ENCODE results near the gene FCGR3B.
"Not testable (repeated sequence)": the region's sequence is repeated elsewhere in the genome, so short reads cannot be mapped to it uniquely, and the experiment has no call there.

The FCGR3B gene

GRCh38 chr1:161621181-161622000, 9.6 kb downstream of the FCGR3B start:
- H3K9me3 ChIP-seq (ENCODE audit: control insufficient read depth in 5 of 5, low read length in 5 of 5); H3K27me3 ChIP-seq (ENCODE audit: control insufficient read depth in 5 of 5, insufficient read depth in 4 of 5, low read length in 5 of 5); H3K4me1 ChIP-seq (ENCODE audit: control insufficient read depth in 5 of 5, insufficient read depth in 5 of 5, low read length in 5 of 5); H3K27ac ChIP-seq (ENCODE audit: low read depth, low read length); H3K36me3 ChIP-seq (ENCODE audit: control insufficient read depth in 5 of 5, insufficient read depth in 5 of 5, low read length in 5 of 5): not testable (repeated sequence)
- Histone ChIP-seq H3K9ac (ENCODE audit: low read length in 5 of 5) (peak overlapping the region in 2 of 5 donors; percentile 11 to 47), H3K4me3 (ENCODE audit: low read depth in 1 of 5, low read length in 5 of 5) (peak overlapping the region; percentile 48 to 81 (median 64))

DNA sequence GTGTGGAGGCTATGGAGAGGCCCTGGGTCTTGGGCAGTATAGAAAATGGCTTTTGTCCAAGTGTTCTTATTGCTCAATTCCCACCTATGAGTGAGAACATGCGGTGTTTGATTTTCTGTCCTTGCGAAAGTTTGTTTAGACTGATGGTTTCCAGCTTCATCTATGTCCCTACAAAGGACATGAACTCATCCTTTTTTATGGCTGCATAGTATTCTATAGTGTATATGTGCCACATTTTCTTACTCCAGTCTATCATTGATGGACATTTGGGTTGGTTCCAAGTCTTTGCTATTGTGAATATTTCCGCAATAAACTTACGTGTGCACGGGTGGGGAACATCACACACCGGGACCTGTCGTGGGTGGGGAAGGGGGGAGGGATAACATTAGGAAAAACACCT, 10.6 kb downstream of the FCGR3B start:
- H3K36me3 ChIP-seq (ENCODE audit: control insufficient read depth in 5 of 5, insufficient read depth in 5 of 5, low read length in 5 of 5); H3K9ac ChIP-seq (ENCODE audit: low read length in 5 of 5); H3K4me3 ChIP-seq (ENCODE audit: low read depth in 1 of 5, low read length in 5 of 5); H3K27ac ChIP-seq (ENCODE audit: low read depth, low read length); H3K9me3 ChIP-seq (ENCODE audit: control insufficient read depth in 5 of 5, low read length in 5 of 5); H3K27me3 ChIP-seq (ENCODE audit: control insufficient read depth in 5 of 5, insufficient read depth in 4 of 5, low read length in 5 of 5); H3K4me1 ChIP-seq (ENCODE audit: control insufficient read depth in 5 of 5, insufficient read depth in 5 of 5, low read length in 5 of 5): not testable (repeated sequence)

DNA sequence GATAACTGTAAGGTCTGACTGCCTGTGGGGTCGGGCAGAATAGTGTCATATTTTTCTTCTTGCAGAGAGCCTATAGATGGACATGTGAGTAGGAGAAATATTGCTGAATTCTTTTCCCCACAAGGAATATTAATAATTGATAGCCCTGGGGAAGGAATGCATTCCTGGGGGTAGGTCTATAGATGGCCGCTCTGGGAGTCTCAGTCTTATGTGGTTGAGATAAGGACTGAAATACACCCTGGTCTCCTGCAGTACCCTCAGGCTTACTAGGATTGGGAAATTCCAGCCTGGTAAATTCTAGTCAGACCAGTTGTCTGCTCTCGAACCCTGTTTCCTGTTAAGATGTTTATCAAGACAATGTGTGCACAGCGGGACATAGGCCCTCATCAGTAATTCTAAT, 12.5 kb downstream of the FCGR3B start:
- H3K36me3 ChIP-seq (ENCODE audit: control insufficient read depth in 5 of 5, insufficient read depth in 5 of 5, low read length in 5 of 5); H3K27ac ChIP-seq (ENCODE audit: low read depth, low read length); H3K9ac ChIP-seq (ENCODE audit: low read length in 5 of 5); H3K4me1 ChIP-seq (ENCODE audit: control insufficient read depth in 5 of 5, insufficient read depth in 5 of 5, low read length in 5 of 5); H3K27me3 ChIP-seq (ENCODE audit: control insufficient read depth in 5 of 5, insufficient read depth in 4 of 5, low read length in 5 of 5); H3K4me3 ChIP-seq (ENCODE audit: low read depth in 1 of 5, low read length in 5 of 5); H3K9me3 ChIP-seq (ENCODE audit: control insufficient read depth in 5 of 5, low read length in 5 of 5): not testable (repeated sequence)

GRCh38 chr1:161616417-161616816, 14.6 kb downstream of the FCGR3B start:
- not testable (repeated sequence) for H3K27me3 ChIP-seq (ENCODE audit: control insufficient read depth in 5 of 5, insufficient read depth in 4 of 5, low read length in 5 of 5); H3K36me3 ChIP-seq (ENCODE audit: control insufficient read depth in 5 of 5, insufficient read depth in 5 of 5, low read length in 5 of 5); H3K27ac ChIP-seq (ENCODE audit: low read depth, low read length); H3K9me3 ChIP-seq (ENCODE audit: control insufficient read depth in 5 of 5, low read length in 5 of 5); H3K9ac ChIP-seq (ENCODE audit: low read length in 5 of 5); H3K4me3 ChIP-seq (ENCODE audit: low read depth in 1 of 5, low read length in 5 of 5)
- H3K4me1 ChIP-seq (ENCODE audit: control insufficient read depth in 5 of 5, insufficient read depth in 5 of 5, low read length in 5 of 5): peaks cover 2 to 11% (median 6%) of the 10 kb centered on the region in 5 donors

GRCh38 chr1:161613142-161613514, 17.8 kb downstream of the FCGR3B start:
- not testable (repeated sequence) for H3K27me3 ChIP-seq (ENCODE audit: control insufficient read depth in 5 of 5, insufficient read depth in 4 of 5, low read length in 5 of 5); H3K4me1 ChIP-seq (ENCODE audit: control insufficient read depth in 5 of 5, insufficient read depth in 5 of 5, low read length in 5 of 5); H3K9me3 ChIP-seq (ENCODE audit: control insufficient read depth in 5 of 5, low read length in 5 of 5); H3K36me3 ChIP-seq (ENCODE audit: control insufficient read depth in 5 of 5, insufficient read depth in 5 of 5, low read length in 5 of 5); H3K9ac ChIP-seq (ENCODE audit: low read length in 5 of 5)
- H3K4me3 ChIP-seq (ENCODE audit: low read depth in 1 of 5, low read length in 5 of 5): peak overlapping the region in 3 of 5 donors; percentile 68 to 86 (median 72)
- H3K27ac ChIP-seq (ENCODE audit: low read depth, low read length): peak overlapping the region; percentile 84

- Histone ChIP-seq H3K27ac (ENCODE audit: low read depth, low read length) (peak overlapping the region; percentile 84), H3K9ac (ENCODE audit: low read length in 5 of 5) (peak overlapping the region in 4 of 5 donors; percentile 43 to 73 (median 60)), H3K4me3 (ENCODE audit: low read depth in 1 of 5, low read length in 5 of 5) (peak overlapping the region; percentile 63 to 86 (median 68))
- not testable (repeated sequence) for H3K9me3 ChIP-seq (ENCODE audit: control insufficient read depth in 5 of 5, low read length in 5 of 5); H3K27me3 ChIP-seq (ENCODE audit: control insufficient read depth in 5 of 5, insufficient read depth in 4 of 5, low read length in 5 of 5); H3K4me1 ChIP-seq (ENCODE audit: control insufficient read depth in 5 of 5, insufficient read depth in 5 of 5, low read length in 5 of 5); H3K36me3 ChIP-seq (ENCODE audit: control insufficient read depth in 5 of 5, insufficient read depth in 5 of 5, low read length in 5 of 5)
Observed at GRCh38 chr1:161612322-161613141, 18.4 kb downstream of the FCGR3B start.

- H3K9me3 ChIP-seq (ENCODE audit: control insufficient read depth in 5 of 5, low read length in 5 of 5); H3K36me3 ChIP-seq (ENCODE audit: control insufficient read depth in 5 of 5, insufficient read depth in 5 of 5, low read length in 5 of 5); H3K4me1 ChIP-seq (ENCODE audit: control insufficient read depth in 5 of 5, insufficient read depth in 5 of 5, low read length in 5 of 5); H3K27me3 ChIP-seq (ENCODE audit: control insufficient read depth in 5 of 5, insufficient read depth in 4 of 5, low read length in 5 of 5): not testable (repeated sequence)
- Histone ChIP-seq H3K4me3 (ENCODE audit: low read depth in 1 of 5, low read length in 5 of 5) (peak overlapping the region; percentile 63 to 86 (median 68)), H3K27ac (ENCODE audit: low read depth, low read length) (peak overlapping the region; percentile 84), H3K9ac (ENCODE audit: low read length in 5 of 5) (peak overlapping the region in 3 of 5 donors; percentile 55 to 73 (median 66))
Observed at GRCh38 chr1:161611866-161612321, 19.1 kb downstream of the FCGR3B start.

DNA sequence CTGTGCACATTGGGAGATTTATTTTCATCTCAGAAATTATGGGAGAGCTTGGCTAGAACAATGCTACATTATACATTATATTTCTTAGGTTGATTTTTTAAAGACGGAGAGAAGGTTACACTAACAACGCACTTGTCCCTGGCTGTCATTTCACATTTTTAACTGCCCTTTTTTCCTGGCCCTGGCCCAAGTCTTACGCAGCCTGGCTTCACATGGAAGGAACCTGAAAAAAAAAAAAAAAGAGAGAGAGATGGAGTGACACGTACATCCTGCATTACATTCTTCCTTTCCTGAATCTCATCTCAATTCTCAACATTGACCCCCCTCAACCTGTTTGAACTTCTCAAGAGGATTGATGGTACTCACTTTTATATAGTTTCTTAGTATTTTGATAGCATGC, 20.8 kb downstream of the FCGR3B start:
- H3K27ac ChIP-seq (ENCODE audit: low read depth, low read length); H3K27me3 ChIP-seq (ENCODE audit: control insufficient read depth in 5 of 5, insufficient read depth in 4 of 5, low read length in 5 of 5); H3K4me1 ChIP-seq (ENCODE audit: control insufficient read depth in 5 of 5, insufficient read depth in 5 of 5, low read length in 5 of 5); H3K9ac ChIP-seq (ENCODE audit: low read length in 5 of 5); H3K36me3 ChIP-seq (ENCODE audit: control insufficient read depth in 5 of 5, insufficient read depth in 5 of 5, low read length in 5 of 5); H3K9me3 ChIP-seq (ENCODE audit: control insufficient read depth in 5 of 5, low read length in 5 of 5); H3K4me3 ChIP-seq (ENCODE audit: low read depth in 1 of 5, low read length in 5 of 5): not testable (repeated sequence)

DNA sequence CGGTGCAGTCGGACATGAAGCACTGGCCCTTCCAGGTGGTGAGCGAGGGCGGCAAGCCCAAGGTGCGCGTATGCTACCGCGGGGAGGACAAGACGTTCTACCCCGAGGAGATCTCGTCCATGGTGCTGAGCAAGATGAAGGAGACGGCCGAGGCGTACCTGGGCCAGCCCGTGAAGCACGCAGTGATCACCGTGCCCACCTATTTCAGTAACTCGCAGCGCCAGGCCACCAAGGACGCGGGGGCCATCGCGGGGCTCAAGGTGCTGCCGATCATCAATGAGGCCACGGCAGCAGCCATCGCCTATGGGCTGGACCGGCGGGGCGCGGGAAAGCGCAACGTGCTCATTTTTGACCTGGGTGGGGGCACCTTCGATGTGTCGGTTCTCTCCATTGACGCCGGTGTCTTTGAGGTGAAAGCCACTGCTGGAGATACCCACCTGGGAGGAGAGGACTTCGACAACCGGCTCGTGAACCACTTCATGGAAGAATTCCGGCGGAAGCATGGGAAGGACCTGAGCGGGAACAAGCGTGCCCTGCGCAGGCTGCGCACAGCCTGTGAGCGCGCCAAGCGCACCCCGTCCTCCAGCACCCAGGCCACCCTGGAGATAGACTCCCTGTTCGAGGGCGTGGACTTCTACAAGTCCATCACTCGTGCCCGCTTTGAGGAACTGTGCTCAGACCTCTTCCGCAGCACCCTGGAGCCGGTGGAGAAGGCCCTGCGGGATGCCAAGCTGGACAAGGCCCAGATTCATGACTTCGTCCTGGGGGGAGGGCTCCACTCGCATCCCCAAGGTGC, 24.2 kb downstream of the FCGR3B start:
- not testable (repeated sequence) for H3K4me3 ChIP-seq (ENCODE audit: low read depth in 1 of 5, low read length in 5 of 5); H3K27me3 ChIP-seq (ENCODE audit: control insufficient read depth in 5 of 5, insufficient read depth in 4 of 5, low read length in 5 of 5); H3K9ac ChIP-seq (ENCODE audit: low read length in 5 of 5); H3K36me3 ChIP-seq (ENCODE audit: control insufficient read depth in 5 of 5, insufficient read depth in 5 of 5, low read length in 5 of 5); H3K9me3 ChIP-seq (ENCODE audit: control insufficient read depth in 5 of 5, low read length in 5 of 5); H3K4me1 ChIP-seq (ENCODE audit: control insufficient read depth in 5 of 5, insufficient read depth in 5 of 5, low read length in 5 of 5); H3K27ac ChIP-seq (ENCODE audit: low read depth, low read length)

All from subcutaneous abdominal adipose tissue (tissue), 5 donors.